Fibroblast of gingiva (primary cell): ENCODE measurements around the gene OIP5.
"Not testable (repeated sequence)": the region's sequence is repeated elsewhere in the genome, so short reads cannot be mapped to it uniquely, and the experiment has no call there.

Experiments
- DNase-seq: peaks from one replicate; pipeline ENCODE4 v3.0.0-alpha.2; 2011; ENCODE audit warnings: low read depth

Gene OIP5

GRCh38 chr15:41332194-41333025, at the start of gene OIP5, which contains the start of gene NUSAP1:
Gene OIP5 (minus strand): TSS chr15:41332591. CDS start chr15:41332561, 30 bp downstream.
Gene NUSAP1 (plus strand): TSS chr15:41332881. CDS start chr15:41332958, 77 bp downstream.
- DNase-seq: peak; percentile 99

DNA sequence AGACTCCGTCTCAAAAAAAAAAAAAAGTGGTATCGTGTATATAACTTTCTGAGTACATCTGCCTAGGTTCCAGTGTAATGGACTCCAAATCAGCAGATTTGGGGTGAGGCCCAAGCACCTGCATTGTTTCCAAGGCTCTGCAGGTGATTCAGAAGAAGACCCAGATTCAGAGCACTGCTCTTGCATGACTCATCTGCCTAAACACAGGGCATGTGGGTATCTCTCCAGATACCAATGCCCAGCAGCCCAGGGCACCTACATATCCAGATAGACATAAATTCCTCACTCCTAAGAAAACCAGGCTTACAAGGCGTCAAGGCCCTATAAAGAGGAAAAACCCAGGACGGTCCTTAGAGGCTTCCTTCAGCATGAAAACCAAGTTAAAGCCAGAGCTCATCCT, 45.6 kb upstream of the OIP5 start:
- no peak for DNase-seq

- no peak for DNase-seq
Measured at GRCh38 chr15:41367418-41367817, 35.0 kb upstream of the OIP5 start.

GRCh38 chr15:41354371-41354770, 22.0 kb upstream of the OIP5 start:
- DNase-seq: no peak

DNA sequence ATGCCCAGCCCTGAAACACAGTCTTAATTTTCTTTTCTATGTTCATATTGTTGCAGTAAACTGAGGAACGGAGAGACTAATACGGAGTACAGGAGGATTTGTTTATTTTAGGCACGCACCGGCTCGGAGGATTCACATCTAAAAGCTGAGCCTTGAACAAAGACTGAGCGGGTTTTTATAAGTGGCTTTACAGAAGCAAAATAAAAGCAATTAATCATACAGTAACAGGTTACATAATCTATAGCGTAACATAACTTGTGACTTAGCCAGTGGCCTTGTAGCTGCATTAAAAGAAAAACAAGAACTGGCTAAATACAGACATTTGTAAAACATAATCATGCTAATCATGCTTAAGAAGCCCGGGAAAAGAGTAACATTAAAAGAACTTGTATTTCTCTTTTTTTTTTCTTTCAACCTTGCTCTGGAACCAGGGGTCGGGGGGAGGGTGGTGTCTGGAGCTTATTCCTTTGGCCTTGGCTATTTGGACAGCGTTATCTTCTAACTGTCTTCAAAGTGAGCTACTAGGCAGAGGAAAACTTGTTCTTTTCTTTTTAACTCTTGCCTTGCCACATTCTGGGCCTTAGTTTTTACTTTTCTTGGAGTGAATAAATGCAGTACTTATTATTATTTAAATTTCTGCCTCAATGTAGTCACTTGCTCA, 17.8 kb upstream of the OIP5 start:
- DNase-seq: no peak

DNA sequence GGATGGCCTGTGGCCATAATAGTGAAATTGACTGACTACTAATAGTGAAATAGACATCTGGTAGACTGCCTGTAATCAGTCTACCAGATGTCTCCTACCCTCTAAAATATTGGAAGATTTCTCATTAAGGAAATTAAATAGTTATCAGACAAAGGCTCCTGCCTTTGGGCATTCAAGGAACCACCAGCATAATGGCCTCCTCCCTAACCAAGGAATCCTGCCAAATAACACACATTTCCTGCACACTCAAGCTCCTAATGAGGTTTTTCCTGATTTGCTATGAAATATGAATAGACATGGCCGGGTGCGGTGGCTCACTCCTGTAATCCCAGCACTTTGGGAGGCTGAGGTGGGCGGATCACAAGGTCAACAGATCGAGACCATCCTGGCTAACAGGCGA, 14.8 kb upstream of the OIP5 start:
- DNase-seq: no peak

DNA sequence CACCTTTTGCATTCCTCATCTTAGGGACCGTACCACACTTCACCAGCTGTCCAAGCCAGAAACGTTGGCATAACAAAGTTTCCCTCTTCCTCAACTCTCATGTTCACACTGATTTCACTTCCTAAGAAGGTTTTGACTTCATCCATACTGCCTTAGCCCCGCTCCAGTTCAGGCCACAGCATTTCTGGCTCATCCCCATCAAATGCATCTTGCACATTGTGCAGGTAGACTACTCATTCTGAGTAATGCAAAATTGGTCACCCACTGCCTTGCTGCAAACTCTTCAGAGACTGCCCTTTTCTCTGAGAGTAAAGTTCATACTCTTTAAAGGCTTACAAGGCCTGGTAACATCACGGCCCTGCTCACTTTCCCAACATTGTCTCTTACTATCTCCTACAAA, 9.1 kb upstream of the OIP5 start:
- no peak for DNase-seq

DNA sequence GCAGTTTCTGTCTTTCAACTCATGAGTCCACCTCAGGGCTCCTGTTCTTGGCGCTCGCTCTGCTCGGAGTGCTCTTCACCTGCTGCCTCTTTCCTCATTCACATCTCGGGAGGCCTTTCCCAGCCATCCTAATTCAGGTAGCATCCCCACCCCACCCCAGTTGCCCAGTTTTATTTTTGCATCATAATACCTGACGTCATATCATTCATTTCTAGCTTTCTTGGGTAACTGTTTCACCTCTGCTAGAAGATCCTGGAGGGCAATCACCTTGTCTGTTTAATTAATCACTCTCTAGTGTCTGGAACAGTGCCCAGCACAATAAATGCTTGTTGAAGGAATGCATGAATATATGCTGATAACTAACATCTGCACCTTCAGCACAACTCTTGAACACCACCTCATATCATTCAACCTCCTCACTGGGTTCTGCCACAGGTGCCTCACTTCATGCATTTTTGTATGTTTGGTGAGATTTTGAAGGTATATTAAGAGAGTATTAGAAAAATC, 7.9 kb upstream of the OIP5 start:
- no peak for DNase-seq

GRCh38 chr15:41337631-41338522, 5.5 kb upstream of the OIP5 start:
- DNase-seq: no peak

DNA sequence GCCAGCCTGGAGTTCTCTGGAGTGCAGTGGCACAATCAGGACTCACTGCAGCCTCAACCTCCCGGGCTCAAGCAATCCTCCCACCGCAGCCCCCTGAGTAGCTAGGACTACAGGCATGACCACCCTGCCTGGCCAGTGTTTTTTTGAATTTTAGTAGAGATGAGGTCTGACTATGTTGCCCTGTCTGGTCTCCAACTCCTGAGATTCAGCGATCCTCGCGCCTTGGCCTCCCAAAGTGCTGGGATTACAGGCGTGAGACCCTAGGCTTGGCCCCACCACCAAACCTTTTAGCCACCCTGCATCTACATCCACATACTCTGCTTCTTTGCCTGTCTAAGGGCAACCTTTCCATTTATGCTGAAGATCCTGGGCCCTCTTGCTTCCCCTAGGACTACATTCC, 4.7 kb upstream of the OIP5 start:
- DNase-seq: no peak

DNA sequence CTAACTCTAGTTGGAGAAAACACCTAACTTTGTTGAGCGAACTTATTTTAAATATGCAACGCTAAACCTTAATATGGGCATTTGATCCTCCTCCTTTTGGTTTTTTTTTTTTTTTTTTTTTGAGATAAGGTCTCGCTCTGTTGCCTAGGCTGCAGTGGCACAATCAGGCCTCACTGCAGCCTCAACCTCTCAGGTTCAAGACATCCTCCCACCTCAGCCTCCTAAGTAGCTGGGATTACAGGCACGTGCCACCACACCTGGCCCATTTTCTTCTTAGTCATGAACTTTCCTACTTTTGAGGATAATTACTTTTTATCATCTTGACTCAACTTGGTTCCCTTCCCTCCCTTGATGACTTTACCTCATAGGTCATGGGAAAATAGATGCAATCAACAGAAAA, 4.2 kb upstream of the OIP5 start:
- no peak for DNase-seq

GRCh38 chr15:41334293-41335120, 2.1 kb upstream of the OIP5 start:
- DNase-seq: no peak

DNA sequence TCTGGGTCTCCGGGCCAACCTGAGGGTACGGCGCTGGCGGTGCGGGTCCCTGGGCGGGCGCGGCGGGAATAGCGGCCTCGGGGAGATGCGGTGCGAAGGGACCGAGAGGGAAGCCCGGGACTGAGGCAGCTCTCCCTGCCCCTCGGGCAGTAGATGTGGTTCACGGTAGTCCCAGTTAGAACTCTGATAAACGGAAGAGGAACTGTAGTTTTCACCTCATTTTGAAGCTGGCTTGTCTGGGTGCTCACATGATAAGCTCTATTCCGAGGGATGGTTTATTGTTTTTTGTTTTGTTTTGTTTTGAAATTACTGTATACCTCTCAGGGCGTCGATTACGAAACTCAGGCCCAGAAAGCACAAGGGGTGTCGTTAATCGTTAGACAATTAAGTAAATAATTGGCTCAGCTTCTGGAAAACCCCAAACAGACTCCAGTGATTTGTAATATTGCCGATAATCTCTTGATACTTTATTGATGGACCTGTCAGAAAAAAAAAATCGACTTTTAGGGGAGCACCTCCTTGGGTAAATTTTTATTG, 703 bp upstream of the OIP5 start:
- DNase-seq: no peak

DNA sequence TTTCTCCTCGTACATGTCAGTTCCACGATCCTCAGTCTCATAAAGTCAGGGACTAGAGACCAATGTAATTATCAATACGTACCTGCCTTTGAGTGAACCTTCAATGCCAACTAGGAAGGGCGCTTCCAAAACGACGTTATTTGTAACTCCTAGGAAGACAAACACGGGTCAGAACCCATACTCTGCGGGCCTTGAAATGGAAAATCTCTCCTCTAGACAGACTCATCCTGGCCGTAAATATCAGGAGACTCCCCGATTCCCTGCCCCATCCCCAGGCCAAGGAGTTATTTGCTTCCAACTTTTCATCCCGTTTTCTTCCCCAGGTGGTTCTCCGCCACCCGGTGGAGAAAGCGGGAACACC, 578 bp downstream of the OIP5 start:
- peak; percentile 36 for DNase-seq

DNA sequence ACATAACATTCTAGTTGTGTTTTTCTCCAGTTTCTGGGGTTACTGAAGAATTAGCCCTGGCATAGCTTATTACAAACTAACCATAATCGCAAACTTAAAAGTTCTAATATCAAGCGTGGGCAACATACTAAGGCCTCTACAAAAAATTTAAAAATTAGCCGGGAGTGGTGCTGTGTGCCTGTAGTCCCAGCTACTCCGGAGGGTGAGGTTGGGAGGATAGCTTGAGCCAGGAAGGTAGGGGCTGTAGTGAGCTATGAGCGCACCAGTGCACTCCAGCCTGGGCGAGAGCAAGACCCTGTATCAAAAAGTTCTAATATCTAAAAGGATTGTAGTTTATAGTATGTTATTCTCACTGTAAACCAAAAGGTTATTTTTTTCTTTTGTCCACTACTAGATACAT, 1.1 kb downstream of the OIP5 start:
- DNase-seq: no peak

DNA sequence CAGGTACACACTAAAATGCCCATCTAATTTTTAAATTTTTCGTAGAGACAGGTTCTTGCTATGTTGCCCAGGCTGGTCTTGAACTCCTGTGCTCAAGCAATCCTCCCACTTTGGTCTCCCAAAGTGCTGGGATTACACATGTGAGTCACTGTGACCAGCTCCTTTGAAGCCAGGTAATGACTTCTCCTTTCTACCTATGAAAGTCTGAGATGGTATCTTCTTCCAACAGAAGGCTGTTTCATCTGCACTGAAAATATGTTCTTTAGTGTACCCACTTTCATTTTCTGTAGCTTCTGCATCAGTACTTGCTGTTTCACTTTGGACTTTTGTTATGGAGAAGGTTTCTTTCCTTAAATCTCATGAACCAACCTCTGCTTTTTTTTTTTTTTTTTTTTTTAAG, 8.8 kb downstream of the OIP5 start:
- no peak for DNase-seq

GRCh38 chr15:41320805-41321330, 11.5 kb downstream of the OIP5 start:
- not testable (repeated sequence) for DNase-seq

DNA sequence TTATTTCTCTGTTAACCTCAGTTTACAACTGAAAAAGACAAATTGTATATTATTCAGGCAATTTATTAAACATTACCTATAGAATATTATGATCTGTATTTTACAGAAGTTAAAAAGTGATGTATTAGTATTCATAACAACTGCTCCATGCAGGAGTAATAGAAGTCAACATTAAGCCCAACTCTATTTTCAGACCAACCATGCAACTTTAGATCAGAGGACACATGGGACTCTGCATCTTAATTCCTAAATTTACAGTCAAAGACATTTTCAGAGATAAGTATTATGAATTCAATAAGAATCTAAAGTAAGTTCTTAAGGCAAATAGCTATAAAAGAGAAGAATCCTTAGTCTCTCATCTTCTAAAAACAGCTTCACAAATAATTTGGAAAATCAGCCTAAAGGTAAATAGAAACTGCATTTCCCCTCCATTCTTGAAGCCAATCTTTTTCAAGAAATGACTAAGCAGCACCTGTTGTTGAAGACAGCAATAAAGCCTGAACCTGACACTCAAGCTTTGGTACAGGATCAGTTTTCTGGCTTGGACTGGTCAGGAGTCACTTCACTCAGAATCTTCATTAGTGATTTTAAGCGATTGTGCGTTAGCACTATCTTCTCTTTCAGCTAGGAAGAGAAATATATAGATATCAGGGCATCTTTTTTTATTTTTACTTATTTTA, 23.0 kb downstream of the OIP5 start:
- DNase-seq: no peak

DNA sequence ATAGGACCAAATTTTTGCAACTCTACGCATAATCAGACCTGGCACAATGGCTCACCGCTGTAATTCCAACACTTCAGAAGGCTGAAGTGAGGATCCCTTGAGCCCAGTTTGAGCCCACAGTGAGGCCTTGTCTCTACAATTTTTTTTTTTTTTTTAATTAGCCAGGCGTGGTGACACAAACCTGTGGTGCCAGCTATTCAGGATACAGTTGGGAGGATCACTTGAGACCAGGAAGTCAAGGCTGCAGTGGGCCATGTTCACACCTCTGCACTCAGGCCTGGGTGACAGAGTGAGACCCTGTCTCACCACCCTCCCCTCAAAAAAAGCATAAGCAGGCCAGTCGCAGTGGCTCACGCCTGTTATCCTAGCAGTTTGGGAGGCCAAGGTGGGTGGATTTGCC, 24.7 kb downstream of the OIP5 start:
- DNase-seq: no peak

DNA sequence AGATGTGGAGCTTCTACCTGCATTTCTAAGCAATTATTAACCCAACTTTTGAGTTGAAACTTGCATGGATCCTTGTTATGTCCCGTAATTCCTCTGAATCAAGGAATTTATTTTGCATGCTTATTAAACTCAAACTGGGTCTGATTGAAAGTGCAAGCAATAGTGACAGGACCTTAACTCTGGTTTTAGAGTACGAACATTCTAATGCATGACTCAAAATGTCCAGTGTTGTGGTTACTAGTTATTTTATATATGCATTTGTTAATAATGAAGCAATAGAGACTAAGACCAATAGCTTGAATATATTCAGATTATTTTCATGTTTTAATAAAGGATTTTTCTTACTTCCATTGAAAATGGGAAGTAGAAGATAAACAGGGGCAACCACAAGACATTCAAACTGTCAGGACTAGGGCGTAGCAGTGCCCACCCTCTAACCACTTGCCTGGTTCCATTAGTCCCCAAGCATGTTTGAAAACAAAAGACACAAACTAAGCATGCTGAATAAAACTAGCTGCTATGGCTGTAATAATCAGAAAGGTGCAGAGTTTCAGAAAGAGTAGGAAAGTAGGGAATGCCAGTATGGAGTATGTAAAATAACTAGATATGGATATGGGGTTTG, 28.1 kb downstream of the OIP5 start:
- DNase-seq: no peak
